ENCODE measurements around the gene RBMS3.

The RBMS3 gene

GRCh38 chr3:29606416-29606815, 325.5 kb downstream of the RBMS3 start:
- in situ Hi-C loops (cut with HindIII; ENCODE audit: low sequenced_read_pairs), result no loop called here

- in situ Hi-C loops (cut with HindIII; ENCODE audit: low sequenced_read_pairs), result no loop called here
These were observed 327.8 kb downstream of the RBMS3 start for GRCh38 chr3:29608414-29609327.

- in situ Hi-C loops (cut with HindIII; ENCODE audit: low sequenced_read_pairs), result no loop called here
These were observed 328.5 kb downstream of the RBMS3 start for GRCh38 chr3:29609328-29609811.

- in situ Hi-C loops (cut with HindIII; ENCODE audit: low sequenced_read_pairs), result no loop called here
These were observed 329.9 kb downstream of the RBMS3 start for GRCh38 chr3:29610781-29611180.

GRCh38 chr3:29611252-29611651, 330.4 kb downstream of the RBMS3 start:
- in situ Hi-C loops (cut with HindIII; ENCODE audit: low sequenced_read_pairs), result no loop called here

GRCh38 chr3:29612536-29612935, 331.7 kb downstream of the RBMS3 start:
- in situ Hi-C loops (cut with HindIII; ENCODE audit: low sequenced_read_pairs), result no loop called here

GRCh38 chr3:29614954-29615353, 334.1 kb downstream of the RBMS3 start:
- in situ Hi-C loops (cut with HindIII; ENCODE audit: low sequenced_read_pairs), result no loop called here

- in situ Hi-C loops (cut with HindIII; ENCODE audit: low sequenced_read_pairs), result no loop called here
These were observed 337.8 kb downstream of the RBMS3 start for GRCh38 chr3:29618395-29619282.

- in situ Hi-C loops (cut with HindIII; ENCODE audit: low sequenced_read_pairs), result no loop called here
These were observed 338.8 kb downstream of the RBMS3 start for GRCh38 chr3:29619676-29620075.

- in situ Hi-C loops (cut with HindIII; ENCODE audit: low sequenced_read_pairs), result no loop called here
These were observed 346.6 kb downstream of the RBMS3 start for GRCh38 chr3:29627136-29628117.

- in situ Hi-C loops (cut with HindIII; ENCODE audit: low sequenced_read_pairs), result no loop called here
These were observed 347.9 kb downstream of the RBMS3 start for GRCh38 chr3:29628795-29629194.

- in situ Hi-C loops (cut with HindIII; ENCODE audit: low sequenced_read_pairs), result no loop called here
These were observed 355.0 kb downstream of the RBMS3 start for GRCh38 chr3:29635888-29636287.

GRCh38 chr3:29637068-29637467, 356.2 kb downstream of the RBMS3 start:
- in situ Hi-C loops (cut with HindIII; ENCODE audit: low sequenced_read_pairs), result no loop called here

GRCh38 chr3:29639578-29640290, 358.9 kb downstream of the RBMS3 start:
- in situ Hi-C loops (cut with HindIII; ENCODE audit: low sequenced_read_pairs), result no loop called here

- in situ Hi-C loops (cut with HindIII; ENCODE audit: low sequenced_read_pairs), result no loop called here
These were observed 361.6 kb downstream of the RBMS3 start for GRCh38 chr3:29642393-29643033.

- in situ Hi-C loops (cut with HindIII; ENCODE audit: low sequenced_read_pairs), result no loop called here
These were observed 362.2 kb downstream of the RBMS3 start for GRCh38 chr3:29643034-29643425.

- in situ Hi-C loops (cut with HindIII; ENCODE audit: low sequenced_read_pairs), result no loop called here
These were observed 363.4 kb downstream of the RBMS3 start for GRCh38 chr3:29644261-29644660.

GRCh38 chr3:29644956-29645636, 364.2 kb downstream of the RBMS3 start:
- in situ Hi-C loops (cut with HindIII; ENCODE audit: low sequenced_read_pairs), result no loop called here

- in situ Hi-C loops (cut with HindIII; ENCODE audit: low sequenced_read_pairs), result no loop called here
These were observed 365.2 kb downstream of the RBMS3 start for GRCh38 chr3:29646043-29646442.
